ENCODE data around the gene HNF4A.

HNF4A gene

DNA sequence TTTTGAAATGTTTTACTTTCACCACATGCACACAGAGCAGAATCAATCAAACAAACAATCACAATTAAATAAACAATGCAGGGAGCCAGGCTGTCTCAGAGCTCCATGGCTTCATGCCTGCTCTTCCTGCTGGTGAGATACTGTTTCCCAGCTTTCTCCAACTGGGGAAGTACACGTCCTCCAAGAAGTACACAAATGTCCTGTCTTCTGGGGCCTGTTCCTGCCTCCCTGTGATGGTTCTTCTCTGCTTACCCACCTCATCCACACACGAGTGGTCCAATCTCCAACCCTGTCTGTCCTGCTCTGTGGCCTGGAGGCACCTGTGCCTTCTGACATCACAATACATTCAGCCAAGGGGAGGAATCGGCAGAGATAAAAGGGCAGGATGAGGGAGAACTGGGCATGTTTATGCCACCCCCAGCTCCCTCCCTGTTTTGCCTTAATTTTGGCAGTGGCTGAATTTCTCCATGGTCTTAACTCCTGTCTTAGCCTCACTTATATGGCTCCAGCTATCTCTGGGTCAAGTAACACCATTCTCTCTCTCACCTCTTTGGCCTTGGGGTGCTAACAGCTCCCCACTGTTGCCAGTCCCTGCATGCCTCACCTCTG lies 94.9 kb downstream of the HNF4A start (continued):
- TF ChIP-seq, protein P1, sequence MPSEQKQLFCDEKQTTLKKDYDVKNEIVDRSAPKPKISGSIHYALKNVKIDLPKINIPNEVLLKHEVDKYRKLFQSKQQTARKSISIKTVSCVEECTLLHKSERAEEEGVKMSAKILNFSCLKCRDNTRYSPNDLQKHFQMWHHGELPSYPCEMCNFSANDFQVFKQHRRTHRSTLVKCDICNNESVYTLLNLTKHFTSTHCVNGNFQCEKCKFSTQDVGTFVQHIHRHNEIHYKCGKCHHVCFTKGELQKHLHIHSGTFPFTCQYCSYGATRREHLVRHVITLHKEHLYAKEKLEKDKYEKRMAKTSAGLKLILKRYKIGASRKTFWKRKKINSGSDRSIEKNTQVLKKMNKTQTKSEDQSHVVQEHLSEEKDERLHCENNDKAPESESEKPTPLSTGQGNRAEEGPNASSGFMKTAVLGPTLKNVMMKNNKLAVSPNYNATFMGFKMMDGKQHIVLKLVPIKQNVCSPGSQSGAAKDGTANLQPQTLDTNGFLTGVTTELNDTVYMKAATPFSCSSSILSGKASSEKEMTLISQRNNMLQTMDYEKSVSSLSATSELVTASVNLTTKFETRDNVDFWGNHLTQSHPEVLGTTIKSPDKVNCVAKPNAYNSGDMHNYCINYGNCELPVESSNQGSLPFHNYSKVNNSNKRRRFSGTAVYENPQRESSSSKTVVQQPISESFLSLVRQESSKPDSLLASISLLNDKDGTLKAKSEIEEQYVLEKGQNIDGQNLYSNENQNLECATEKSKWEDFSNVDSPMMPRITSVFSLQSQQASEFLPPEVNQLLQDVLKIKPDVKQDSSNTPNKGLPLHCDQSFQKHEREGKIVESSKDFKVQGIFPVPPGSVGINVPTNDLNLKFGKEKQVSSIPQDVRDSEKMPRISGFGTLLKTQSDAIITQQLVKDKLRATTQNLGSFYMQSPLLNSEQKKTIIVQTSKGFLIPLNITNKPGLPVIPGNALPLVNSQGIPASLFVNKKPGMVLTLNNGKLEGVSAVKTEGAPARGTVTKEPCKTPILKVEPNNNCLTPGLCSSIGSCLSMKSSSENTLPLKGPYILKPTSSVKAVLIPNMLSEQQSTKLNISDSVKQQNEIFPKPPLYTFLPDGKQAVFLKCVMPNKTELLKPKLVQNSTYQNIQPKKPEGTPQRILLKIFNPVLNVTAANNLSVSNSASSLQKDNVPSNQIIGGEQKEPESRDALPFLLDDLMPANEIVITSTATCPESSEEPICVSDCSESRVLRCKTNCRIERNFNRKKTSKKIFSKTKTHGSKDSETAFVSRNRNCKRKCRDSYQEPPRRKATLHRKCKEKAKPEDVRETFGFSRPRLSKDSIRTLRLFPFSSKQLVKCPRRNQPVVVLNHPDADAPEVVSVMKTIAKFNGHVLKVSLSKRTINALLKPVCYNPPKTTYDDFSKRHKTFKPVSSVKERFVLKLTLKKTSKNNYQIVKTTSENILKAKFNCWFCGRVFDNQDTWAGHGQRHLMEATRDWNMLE (tag by site-specific recombination; conservative IDR thresholded peaks at IDR 0.05; ENCODE audit: low read depth), result no peak
- TF ChIP-seq ZNF624 (tag by site-specific recombination; IDR thresholded peaks at IDR 0.05), result no peak
- TF ChIP-seq, protein P2, sequence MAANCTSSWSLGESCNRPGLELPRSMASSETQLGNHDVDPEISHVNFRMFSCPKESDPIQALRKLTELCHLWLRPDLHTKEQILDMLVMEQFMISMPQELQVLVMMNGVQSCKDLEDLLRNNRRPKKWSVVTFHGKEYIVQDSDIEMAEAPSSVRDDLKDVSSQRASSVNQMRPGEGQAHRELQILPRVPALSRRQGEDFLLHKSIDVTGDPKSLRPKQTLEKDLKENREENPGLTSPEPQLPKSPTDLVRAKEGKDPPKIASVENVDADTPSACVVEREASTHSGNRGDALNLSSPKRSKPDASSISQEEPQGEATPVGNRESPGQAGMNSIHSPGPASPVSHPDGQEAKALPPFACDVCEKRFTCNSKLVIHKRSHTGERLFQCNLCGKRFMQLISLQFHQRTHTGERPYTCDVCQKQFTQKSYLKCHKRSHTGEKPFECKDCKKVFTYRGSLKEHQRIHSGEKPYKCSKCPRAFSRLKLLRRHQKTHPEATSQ (tag by site-specific recombination; IDR thresholded peaks at IDR 0.05), result no peak
- TF ChIP-seq, protein P3, sequence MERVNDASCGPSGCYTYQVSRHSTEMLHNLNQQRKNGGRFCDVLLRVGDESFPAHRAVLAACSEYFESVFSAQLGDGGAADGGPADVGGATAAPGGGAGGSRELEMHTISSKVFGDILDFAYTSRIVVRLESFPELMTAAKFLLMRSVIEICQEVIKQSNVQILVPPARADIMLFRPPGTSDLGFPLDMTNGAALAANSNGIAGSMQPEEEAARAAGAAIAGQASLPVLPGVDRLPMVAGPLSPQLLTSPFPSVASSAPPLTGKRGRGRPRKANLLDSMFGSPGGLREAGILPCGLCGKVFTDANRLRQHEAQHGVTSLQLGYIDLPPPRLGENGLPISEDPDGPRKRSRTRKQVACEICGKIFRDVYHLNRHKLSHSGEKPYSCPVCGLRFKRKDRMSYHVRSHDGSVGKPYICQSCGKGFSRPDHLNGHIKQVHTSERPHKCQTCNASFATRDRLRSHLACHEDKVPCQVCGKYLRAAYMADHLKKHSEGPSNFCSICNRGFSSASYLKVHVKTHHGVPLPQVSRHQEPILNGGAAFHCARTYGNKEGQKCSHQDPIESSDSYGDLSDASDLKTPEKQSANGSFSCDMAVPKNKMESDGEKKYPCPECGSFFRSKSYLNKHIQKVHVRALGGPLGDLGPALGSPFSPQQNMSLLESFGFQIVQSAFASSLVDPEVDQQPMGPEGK (tag by site-specific recombination; IDR thresholded peaks at IDR 0.05), result no peak

DNA sequence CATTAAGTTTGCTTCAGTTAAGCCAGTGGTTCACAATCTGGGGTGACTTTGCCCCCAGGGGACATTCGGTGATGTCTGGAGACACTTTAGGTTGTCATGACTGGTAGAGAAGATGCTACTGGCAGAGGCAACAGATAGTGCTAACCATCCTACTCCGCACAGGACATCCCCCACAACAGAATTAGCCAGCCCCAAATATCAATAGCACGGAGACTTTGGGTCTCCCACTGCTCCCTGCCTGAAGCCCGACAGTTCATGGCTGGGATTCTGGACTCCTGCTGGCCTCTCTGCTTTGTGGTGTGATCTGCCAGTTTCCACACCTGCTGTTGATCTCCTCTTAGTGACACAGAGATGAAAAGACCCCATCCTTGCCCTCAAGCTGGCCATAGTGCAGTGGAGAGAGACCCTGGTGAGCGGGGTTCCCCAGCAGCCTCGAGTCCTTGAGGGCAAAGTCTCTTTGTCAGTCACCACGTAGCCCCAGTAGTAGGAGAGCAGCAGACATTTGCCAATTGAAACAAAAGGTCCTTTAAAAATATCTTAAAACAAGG lies 95.5 kb downstream of the HNF4A start:
- no peaks in the 10 kb centered on the region for H3K36me3 ChIP-seq (ENCODE audit: control insufficient read depth in 2 of 2, insufficient read depth in 1 of 2, low read length in 2 of 2)
- H3K27ac ChIP-seq (ENCODE audit: extremely low read depth, low read depth, low read length), result no peak overlapping the region
- no peak for TF ChIP-seq ZNF112 (tag by site-specific recombination; IDR thresholded peaks at IDR 0.05)
- TF ChIP-seq ZIC2 (tag by site-specific recombination; IDR thresholded peaks at IDR 0.05), result peak; percentile 32
- TF ChIP-seq ZNF138 (tag by site-specific recombination; IDR thresholded peaks at IDR 0.05; ENCODE audit: borderline replicate concordance), result no peak
- H3K9me3 ChIP-seq (ENCODE audit: control insufficient read depth, insufficient read depth, low read depth, low read length), result no peaks in the 10 kb centered on the region
- no peaks in the 10 kb centered on the region for H3K4me1 ChIP-seq (ENCODE audit: control insufficient read depth, insufficient read depth, low read length)
- ChIA-PET POLR2A (no interaction called here), CTCF (interaction anchor here (1.4 to 2.4 kb wide), 3 partner anchors 9 to 20 kb away, joined by 5 to 11 read pairs (median 6); no protein-coding TSS in a partner anchor)
- no peak overlapping the region for H3K4me3 ChIP-seq (ENCODE audit: low read depth, low read length)

DNA sequence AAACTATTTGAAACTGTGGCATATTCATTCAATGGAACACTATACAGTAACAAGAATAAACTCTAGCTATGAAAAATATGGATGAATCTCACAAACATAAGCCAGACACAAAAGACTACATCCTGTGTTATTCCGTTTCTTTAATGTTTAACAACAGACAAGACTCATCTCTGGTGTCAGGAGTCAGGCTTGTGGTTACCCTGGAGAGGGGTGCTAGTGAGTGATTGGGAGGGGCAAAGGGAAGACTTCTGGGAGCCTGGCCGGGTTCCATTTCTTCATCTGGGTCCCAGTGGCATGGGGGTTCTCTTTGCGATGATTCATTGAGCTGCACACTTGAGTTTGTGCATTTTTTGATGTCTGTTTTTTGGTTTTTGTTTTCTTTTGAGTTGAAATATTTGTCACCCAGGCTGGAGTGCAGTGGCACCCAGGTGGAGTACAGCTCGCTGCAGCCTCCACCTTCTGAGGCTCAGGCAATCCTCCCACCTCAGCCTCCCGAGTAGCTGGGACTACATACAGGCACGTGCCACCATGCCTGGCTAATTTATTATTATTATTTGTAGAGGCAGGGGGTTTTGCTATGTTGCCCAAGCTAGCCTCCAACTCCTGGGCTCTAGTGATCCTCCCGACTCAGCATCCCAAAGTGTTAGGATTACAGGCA lies 98.9 kb downstream of the HNF4A start:
- ChIA-PET CTCF (interaction anchor here (0.7 to 1.4 kb wide), 2 partner anchors 17 to 70 kb away, joined by 3 to 5 read pairs; no protein-coding TSS in a partner anchor), POLR2A (no interaction called here)
- Histone ChIP-seq H3K4me3 (ENCODE audit: low read depth, low read length) (no peak overlapping the region), H3K9me3 (ENCODE audit: control insufficient read depth, insufficient read depth, low read depth, low read length) (no peaks in the 10 kb centered on the region), H3K4me1 (ENCODE audit: control insufficient read depth, insufficient read depth, low read length) (no peaks in the 10 kb centered on the region), H3K27ac (ENCODE audit: extremely low read depth, low read depth, low read length) (no peak overlapping the region), H3K36me3 (ENCODE audit: control insufficient read depth in 2 of 2, insufficient read depth in 1 of 2, low read length in 2 of 2) (no peaks in the 10 kb centered on the region)
- no peak for TF ChIP-seq ZNF266 (tag by site-specific recombination; IDR thresholded peaks at IDR 0.05; ENCODE audit: low read depth)
- TF ChIP-seq ZNF121 (tag by site-specific recombination; IDR thresholded peaks at IDR 0.05), result no peak
- no peak for TF ChIP-seq MYNN (tag by site-specific recombination; IDR thresholded peaks at IDR 0.05; ENCODE audit: borderline replicate concordance)
- TF ChIP-seq ZNF426 (tag by site-specific recombination; IDR thresholded peaks at IDR 0.05), result no peak
- TF ChIP-seq SP3 (tag by site-specific recombination; IDR thresholded peaks at IDR 0.05), result no peak
- TF ChIP-seq ZNF701 (tag by site-specific recombination; IDR thresholded peaks at IDR 0.05), result no peak
- TF ChIP-seq ZNF555 (tag by site-specific recombination; conservative IDR thresholded peaks at IDR 0.05), result no peak
- TF ChIP-seq, protein P4, sequence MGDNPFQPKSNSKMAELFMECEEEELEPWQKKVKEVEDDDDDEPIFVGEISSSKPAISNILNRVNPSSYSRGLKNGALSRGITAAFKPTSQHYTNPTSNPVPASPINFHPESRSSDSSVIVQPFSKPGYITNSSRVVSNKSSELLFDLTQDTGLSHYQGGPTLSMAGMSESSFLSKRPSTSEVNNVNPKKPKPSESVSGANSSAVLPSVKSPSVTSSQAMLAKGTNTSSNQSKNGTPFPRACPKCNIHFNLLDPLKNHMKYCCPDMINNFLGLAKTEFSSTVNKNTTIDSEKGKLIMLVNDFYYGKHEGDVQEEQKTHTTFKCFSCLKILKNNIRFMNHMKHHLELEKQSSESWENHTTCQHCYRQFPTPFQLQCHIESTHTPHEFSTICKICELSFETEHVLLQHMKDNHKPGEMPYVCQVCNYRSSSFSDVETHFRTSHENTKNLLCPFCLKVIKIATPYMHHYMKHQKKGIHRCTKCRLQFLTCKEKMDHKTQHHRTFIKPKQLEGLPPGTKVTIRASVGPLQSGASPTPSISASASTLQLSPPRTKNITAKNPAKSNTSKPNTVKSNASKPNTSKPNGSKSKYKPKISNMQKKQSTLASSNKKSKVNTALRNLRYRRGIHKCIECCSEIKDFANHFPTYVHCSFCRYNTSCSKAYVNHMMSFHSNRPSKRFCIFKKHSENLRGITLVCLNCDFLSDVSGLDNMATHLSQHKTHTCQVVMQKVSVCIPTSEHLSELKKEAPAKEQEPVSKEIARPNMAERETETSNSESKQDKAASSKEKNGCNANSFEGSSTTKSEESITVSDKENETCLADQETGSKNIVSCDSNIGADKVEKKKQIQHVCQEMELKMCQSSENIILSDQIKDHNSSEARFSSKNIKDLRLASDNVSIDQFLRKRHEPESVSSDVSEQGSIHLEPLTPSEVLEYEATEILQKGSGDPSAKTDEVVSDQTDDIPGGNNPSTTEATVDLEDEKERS (tag by site-specific recombination; IDR thresholded peaks at IDR 0.05), result no peak
- TF ChIP-seq KLF9 (tag by site-specific recombination; IDR thresholded peaks at IDR 0.05; ENCODE audit: low read depth), result no peak
- no peak for TF ChIP-seq ZFP69B (tag by site-specific recombination; IDR thresholded peaks at IDR 0.05)
- no peak for TF ChIP-seq KLF7 (tag by site-specific recombination; IDR thresholded peaks at IDR 0.05; ENCODE audit: borderline replicate concordance)
- no peak for TF ChIP-seq ZIC2 (tag by site-specific recombination; IDR thresholded peaks at IDR 0.05)
- TF ChIP-seq ZBTB48 (tag by site-specific recombination; IDR thresholded peaks at IDR 0.05), result no peak
- no peak for TF ChIP-seq ZNF175 (tag by site-specific recombination; IDR thresholded peaks at IDR 0.05)
